OCI-LY7 (cell line): ENCODE results near the gene SLIT3. TPM values are rescaled to one million over a fixed set of nuclear protein-coding genes. Genes with fewer than 3 reads are reported as not detected.

Source experiments
- BruUV-seq: library from RNA; stranded (reverse); fragments of 400-500 nt; replicated peaks from 2 replicates; lab custom pipeline; 2021; lab: Mats Ljungman, UMichigan
- CTCF ChIA-PET: fragments of 300-600 bp; sonication (Branson Sonifier 250); formaldehyde crosslinking; loops from one replicate; lab custom pipeline; 2022; ENCODE audit warnings: antibody characterized with exemption; ENCODE audit not compliant: unreplicated experiment; lab: Charles Lee
- POLR2A ChIA-PET: fragments of 300-600 bp; sonication (Branson Sonifier 250); formaldehyde crosslinking; loops from one replicate; lab custom pipeline; 2022; ENCODE audit warnings: antibody characterized with exemption; lab: Charles Lee
- DNase-seq: peaks from one replicate; pipeline ENCODE4 v3.0.0-alpha.2; 2015; ENCODE audit warnings: low spot score
- H2AFZ ChIP-seq: fragments of 200-600 bp; sonication (generic), shearing (Covaris generic); 2 replicates; pipeline ENCODE4 v1.6.1; 2014; ENCODE audit warnings: mild to moderate bottlenecking, antibody characterized with exemption, low read length, moderate library complexity
- H3K27ac ChIP-seq: fragments of 200-600 bp; sonication (generic); 2 replicates; pipeline ENCODE4 v1.5.1; 2014; ENCODE audit warnings: mixed run types, low read depth, mild to moderate bottlenecking, moderate library complexity, low read length, inconsistent platforms; ENCODE audit not compliant: poor library complexity, severe bottlenecking
- H3K36me3 ChIP-seq: fragments of 200-600 bp; sonication (generic); 2 replicates; pipeline ENCODE4 v1.6.1; 2014; ENCODE audit warnings: mild to moderate bottlenecking, antibody characterized with exemption, low read length, moderate library complexity, mixed read lengths; ENCODE audit not compliant: insufficient read depth
- H3K4me1 ChIP-seq: fragments of 200-600 bp; sonication (generic); 2 replicates; pipeline ENCODE4 v1.5.1; 2014; ENCODE audit warnings: mild to moderate bottlenecking, low read length; ENCODE audit not compliant: insufficient read depth, poor library complexity, severe bottlenecking
- H3K4me2 ChIP-seq: fragments of 200-600 bp; sonication (generic); 2 replicates; pipeline ENCODE4 v1.6.1; 2014; ENCODE audit warnings: mild to moderate bottlenecking, low read length
- H3K4me3 ChIP-seq: fragments of 200-600 bp; sonication (generic); 2 replicates; pipeline ENCODE4 v1.5.1; 2014; ENCODE audit warnings: mild to moderate bottlenecking, low read depth, low read length; ENCODE audit not compliant: poor library complexity, severe bottlenecking
- H3K79me2 ChIP-seq: fragments of 200-600 bp; sonication (generic); 2 replicates; pipeline ENCODE4 v1.6.1; 2016; ENCODE audit warnings: low read depth, mild to moderate bottlenecking, low read length, moderate library complexity, mixed read lengths; ENCODE audit not compliant: insufficient read depth
- H3K9me2 ChIP-seq: fragments of 200-600 bp; sonication (generic); 2 replicates; pipeline ENCODE4 v1.6.1; 2016; ENCODE audit warnings: mild to moderate bottlenecking, low read length, mixed read lengths; ENCODE audit not compliant: insufficient read depth
- H3K9me3 ChIP-seq: fragments of 200-600 bp; sonication (generic); 2 replicates; pipeline ENCODE4 v1.6.1; 2014; ENCODE audit warnings: mild to moderate bottlenecking, mixed run types, low read length, mixed read lengths
- H4K20me1 ChIP-seq: fragments of 200-600 bp; sonication (generic); 2 replicates; pipeline ENCODE4 v1.6.1; 2014; ENCODE audit warnings: mild to moderate bottlenecking, antibody characterized with exemption, low read length, moderate library complexity, mixed read lengths; ENCODE audit not compliant: insufficient read depth
- CTCF ChIP-seq: fragments of 200-600 bp; sonication (generic); conservative IDR thresholded peaks from 2 replicates; pipeline ENCODE4 v1.5.1; 2014; ENCODE audit warnings: mild to moderate bottlenecking, antibody characterized with exemption, low read length, moderate library complexity, mixed read lengths
- EZH2phosphoT487 ChIP-seq: fragments of 200-600 bp; sonication (generic); IDR thresholded peaks from 2 replicates; pipeline ENCODE4 v1.6.1; 2018; ENCODE audit warnings: low read depth, borderline replicate concordance, mild to moderate bottlenecking, mixed run types, antibody characterized with exemption, low read length, moderate library complexity, mixed read lengths
- intact Hi-C: fragments of 100-400 bp; cut with micrococcal nuclease; formaldehyde crosslinking; loops from one replicate; pipeline ENCODE4 v1.10.0; 2022; ENCODE audit not compliant: unreplicated experiment
- total RNA-seq, 2 experiments: library from RNA; depleted of rRNA in 1 of 2; stranded (reverse); fragments of >200 nt in 1 of 2; shearing (Covaris generic) in 1 of 2; gene quantifications; 2 replicates each; pipeline ENCODE4 v1.2.3, GENCODE V29; 2014 to 2022

The SLIT3 gene
- total RNA-seq, 2 experiments from 2014 or later, result not detected

GRCh38 chr5:168820874-168821273, 480.1 kb downstream of the SLIT3 start:
- no peaks in the 10 kb centered on the region for H3K79me2 ChIP-seq
- ChIA-PET POLR2A (no interaction called here), CTCF (no interaction called here)
- no TSS peak for BruUV-seq
- no peak overlapping the region for H3K4me3 ChIP-seq
- no peak overlapping the region for H2AFZ ChIP-seq
- no peaks in the 10 kb centered on the region for H3K9me2 ChIP-seq
- H3K4me2 ChIP-seq, result no peak overlapping the region
- H3K9me3 ChIP-seq, result no peaks in the 10 kb centered on the region
- no peak for DNase-seq
- intact Hi-C loops, result no loop called here
- H3K36me3 ChIP-seq, result no peaks in the 10 kb centered on the region
- H3K27ac ChIP-seq, result no peak overlapping the region
- TF ChIP-seq EZH2phosphoT487 (no peak), CTCF (no peak)
- H4K20me1 ChIP-seq, result no peaks in the 10 kb centered on the region
- H3K4me1 ChIP-seq, result no peaks in the 10 kb centered on the region

- POLR2A ChIA-PET, result no interaction called here
- Histone ChIP-seq H3K9me3 (no peaks in the 10 kb centered on the region), H4K20me1 (no peaks in the 10 kb centered on the region), H2AFZ (no peak overlapping the region), H3K4me1 (no peaks in the 10 kb centered on the region), H3K4me3 (no peak overlapping the region), H3K36me3 (no peaks in the 10 kb centered on the region), H3K4me2 (no peak overlapping the region), H3K9me2 (no peaks in the 10 kb centered on the region), H3K27ac (no peak overlapping the region), H3K79me2 (no peaks in the 10 kb centered on the region)
- intact Hi-C loops, result no loop called here
- no peak for TF ChIP-seq CTCF
- no peak for TF ChIP-seq EZH2phosphoT487
- CTCF ChIA-PET, result no interaction called here
- DNase-seq, result no peak
- BruUV-seq, result no TSS peak
Observed at GRCh38 chr5:168819004-168819621, 481.8 kb downstream of the SLIT3 start.

GRCh38 chr5:168818558-168818957, 482.4 kb downstream of the SLIT3 start:
- Histone ChIP-seq H4K20me1 (no peaks in the 10 kb centered on the region), H3K4me2 (no peak overlapping the region), H3K4me1 (no peaks in the 10 kb centered on the region), H3K27ac (no peak overlapping the region), H3K4me3 (no peak overlapping the region), H3K36me3 (no peaks in the 10 kb centered on the region), H3K9me2 (no peaks in the 10 kb centered on the region), H3K79me2 (no peaks in the 10 kb centered on the region), H3K9me3 (no peaks in the 10 kb centered on the region), H2AFZ (no peak overlapping the region)
- ChIA-PET POLR2A (no interaction called here), CTCF (no interaction called here)
- intact Hi-C loops, result no loop called here
- BruUV-seq, result no TSS peak
- no peak for DNase-seq
- TF ChIP-seq EZH2phosphoT487 (no peak), CTCF (no peak)
